ENCODE measurements around the gene MGAM2.

The MGAM2 gene

DNA sequence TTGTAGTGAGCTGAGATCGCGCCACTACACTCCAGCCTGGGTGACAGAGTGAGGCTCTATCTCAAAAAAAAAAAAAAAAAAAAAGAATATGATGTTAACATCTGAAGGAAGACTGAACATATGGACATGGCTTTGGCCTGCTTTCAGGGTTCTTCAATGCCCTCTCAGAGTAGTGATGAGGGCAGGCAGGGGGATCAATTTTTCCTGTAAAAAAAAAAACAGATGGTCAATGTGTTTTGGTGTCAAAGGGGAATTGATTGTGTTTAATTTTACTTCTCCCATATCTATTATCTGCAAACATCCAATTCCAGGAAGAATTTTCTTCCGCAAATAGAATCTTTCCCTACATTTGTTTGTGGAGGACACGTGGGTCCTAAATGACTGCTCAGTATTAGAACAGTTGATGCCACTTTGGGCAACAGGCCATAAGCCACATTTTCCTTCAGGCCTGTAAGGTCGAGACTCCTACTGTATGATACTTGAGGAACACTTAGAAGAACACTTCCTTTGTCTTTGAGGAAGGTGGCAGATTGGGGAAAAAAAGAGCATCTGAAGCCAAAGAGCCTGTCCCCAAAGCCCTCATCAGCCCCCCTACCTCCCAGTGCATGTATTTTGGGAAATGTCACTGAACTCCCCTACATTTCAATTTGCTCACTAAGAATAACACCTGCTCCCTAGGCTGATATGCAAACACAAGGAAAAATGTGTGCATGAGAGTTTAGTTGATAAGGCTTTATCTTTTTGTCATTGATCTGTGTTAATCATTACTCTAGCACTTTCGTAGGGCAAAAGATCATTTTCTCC, 28.3 kb downstream of the MGAM2 start:
- Histone ChIP-seq H3K4me1 (ENCODE audit: insufficient read depth, low read length) (no peaks in the 10 kb centered on the region), H3K36me3 (ENCODE audit: insufficient read depth, low read length) (no peaks in the 10 kb centered on the region; the same call in 1 of the 2 replicates), H3K9ac (ENCODE audit: low read depth, low read length) (no peak overlapping the region), H3K9me3 (ENCODE audit: control insufficient read depth, insufficient read depth, low read length) (no peaks in the 10 kb centered on the region)

DNA sequence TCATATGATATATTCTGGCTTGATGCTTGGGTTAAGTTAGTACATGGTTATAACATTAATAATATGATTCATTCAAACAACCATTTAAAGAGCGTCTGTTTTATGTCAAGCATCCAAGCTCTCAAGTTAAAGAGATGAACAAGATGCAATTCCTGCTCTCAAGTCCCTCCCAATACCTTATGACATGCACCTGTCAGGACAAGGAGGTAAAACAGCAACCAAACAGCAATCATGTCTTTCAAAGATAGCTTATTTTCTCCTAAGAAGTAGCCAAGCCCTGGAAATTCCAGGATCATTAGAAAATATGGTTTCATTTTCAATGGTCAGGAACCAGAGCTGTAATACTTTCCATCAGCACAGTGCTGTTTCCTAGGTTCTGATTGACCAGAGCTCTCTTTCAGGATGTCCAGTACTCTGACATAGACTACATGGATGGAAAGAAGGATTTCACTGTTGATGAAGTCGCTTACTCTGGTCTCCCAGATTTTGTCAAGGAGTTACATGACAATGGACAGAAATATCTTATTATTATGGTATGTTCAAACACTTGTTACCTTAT, 29.0 kb downstream of the MGAM2 start:
- Histone ChIP-seq H3K9me3 (ENCODE audit: control insufficient read depth, insufficient read depth, low read length) (no peaks in the 10 kb centered on the region), H3K36me3 (ENCODE audit: insufficient read depth, low read length) (no peaks in the 10 kb centered on the region; the same call in 1 of the 2 replicates), H3K4me1 (ENCODE audit: insufficient read depth, low read length) (0 out of 2 replicates have a peak, but pooled peaks cover under 1% of the 10 kb centered on the region), H3K9ac (ENCODE audit: low read depth, low read length) (no peak overlapping the region)

DNA sequence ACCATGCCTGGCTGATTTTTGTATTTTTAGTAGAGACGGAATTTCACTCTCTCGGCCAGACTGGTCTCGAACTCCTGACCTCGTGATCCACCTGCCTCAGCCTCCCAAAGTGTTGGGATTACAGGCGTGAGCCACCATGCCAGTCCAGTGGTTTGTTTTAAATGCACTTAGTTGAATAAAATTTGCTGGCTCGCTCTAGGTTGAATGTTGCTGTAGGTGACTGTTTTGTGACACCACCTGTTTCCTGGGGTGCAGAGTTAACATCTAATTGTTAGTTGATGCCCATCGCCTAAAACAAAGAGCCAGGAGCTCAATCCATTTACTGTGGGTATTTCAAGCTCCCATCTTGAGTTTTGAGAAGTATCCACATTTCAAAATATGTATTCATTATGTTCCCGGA, 31.2 kb downstream of the MGAM2 start:
- H3K4me1 ChIP-seq (ENCODE audit: insufficient read depth, low read length) = peaks cover 9% of the 10 kb centered on the region; the same call in 1 of the 2 replicates
- H3K9ac ChIP-seq (ENCODE audit: low read depth, low read length) = no peak overlapping the region
- H3K9me3 ChIP-seq (ENCODE audit: control insufficient read depth, insufficient read depth, low read length) = no peaks in the 10 kb centered on the region
- H3K36me3 ChIP-seq (ENCODE audit: insufficient read depth, low read length) = no peaks in the 10 kb centered on the region; the same call in 1 of the 2 replicates

DNA sequence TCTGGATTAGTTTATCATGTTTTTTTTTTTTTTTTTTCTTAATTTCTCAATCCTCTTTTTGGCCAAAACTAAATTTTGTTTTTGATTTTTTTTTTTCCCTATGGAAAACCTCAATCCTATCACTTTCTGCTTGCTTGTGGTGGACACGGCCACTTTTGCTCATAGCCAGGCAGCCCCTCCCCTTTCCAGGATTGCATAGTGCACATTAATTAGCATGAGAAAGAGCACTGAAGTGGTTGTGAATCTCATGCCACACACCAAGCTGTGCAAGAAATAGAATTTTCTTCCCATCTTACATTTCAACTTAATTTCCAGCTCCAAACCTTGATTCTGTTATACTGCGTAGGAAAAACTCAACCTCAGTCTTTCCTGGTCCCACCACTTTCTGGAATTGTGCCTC, 34.6 kb downstream of the MGAM2 start:
- H3K4me1 ChIP-seq (ENCODE audit: insufficient read depth, low read length) = peaks cover 9% of the 10 kb centered on the region; the same call in 1 of the 2 replicates
- H3K9me3 ChIP-seq (ENCODE audit: control insufficient read depth, insufficient read depth, low read length) = no peaks in the 10 kb centered on the region
- no peaks in the 10 kb centered on the region; the same call in 1 of the 2 replicates for H3K36me3 ChIP-seq (ENCODE audit: insufficient read depth, low read length)
- no peak overlapping the region for H3K9ac ChIP-seq (ENCODE audit: low read depth, low read length)

DNA sequence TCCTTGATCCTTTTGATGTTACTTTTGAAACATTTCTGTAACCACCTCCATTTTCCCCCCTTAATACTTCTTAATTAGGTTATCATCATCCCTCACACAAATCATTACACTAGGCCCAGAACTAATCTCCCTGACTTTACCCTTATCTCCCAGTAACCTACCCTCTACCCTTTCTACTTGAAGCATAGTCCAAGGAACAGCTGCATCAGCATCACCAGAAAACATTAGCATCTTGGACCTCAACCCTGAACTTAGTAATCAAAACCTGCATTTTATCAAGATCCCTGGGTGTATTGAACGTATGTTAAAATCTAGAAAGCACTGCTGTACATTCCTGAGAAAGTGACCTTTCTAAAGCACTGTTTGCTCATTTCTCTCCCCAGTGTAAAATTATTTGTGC, 38.8 kb downstream of the MGAM2 start:
- H3K4me1 ChIP-seq (ENCODE audit: insufficient read depth, low read length) = peaks cover 9% of the 10 kb centered on the region; the same call in 1 of the 2 replicates
- no peak overlapping the region for H3K9ac ChIP-seq (ENCODE audit: low read depth, low read length)

DNA sequence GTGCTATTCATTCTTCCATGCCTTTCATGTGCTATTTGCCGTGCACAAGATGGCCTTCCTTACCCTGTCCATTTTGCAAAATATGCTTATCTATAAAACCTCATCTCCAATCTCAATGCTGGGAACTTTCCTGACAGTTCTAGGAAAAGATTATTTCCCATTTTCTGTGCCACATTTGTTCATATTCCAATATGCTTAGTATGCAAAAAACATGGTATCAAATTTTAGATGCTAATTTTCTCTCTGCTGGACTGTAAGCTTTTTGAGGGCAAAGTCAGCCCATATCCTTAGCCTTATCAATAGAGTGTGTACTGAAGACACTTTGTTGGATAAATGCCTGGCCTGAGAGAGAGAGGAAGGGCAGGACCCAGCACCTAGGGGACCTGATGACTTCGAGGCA, 39.4 kb downstream of the MGAM2 start:
- Histone ChIP-seq H3K9me3 (ENCODE audit: control insufficient read depth, insufficient read depth, low read length) (no peaks in the 10 kb centered on the region), H3K9ac (ENCODE audit: low read depth, low read length) (no peak overlapping the region), H3K4me1 (ENCODE audit: insufficient read depth, low read length) (peaks cover 4% of the 10 kb centered on the region; the same call in 1 of the 2 replicates), H3K36me3 (ENCODE audit: insufficient read depth, low read length) (no peaks in the 10 kb centered on the region)

More for the DNA sequence above, 38.8 kb downstream of the MGAM2 start:
- no peaks in the 10 kb centered on the region for H3K9me3 ChIP-seq (ENCODE audit: control insufficient read depth, insufficient read depth, low read length)
- no peaks in the 10 kb centered on the region for H3K36me3 ChIP-seq (ENCODE audit: insufficient read depth, low read length)

DNA sequence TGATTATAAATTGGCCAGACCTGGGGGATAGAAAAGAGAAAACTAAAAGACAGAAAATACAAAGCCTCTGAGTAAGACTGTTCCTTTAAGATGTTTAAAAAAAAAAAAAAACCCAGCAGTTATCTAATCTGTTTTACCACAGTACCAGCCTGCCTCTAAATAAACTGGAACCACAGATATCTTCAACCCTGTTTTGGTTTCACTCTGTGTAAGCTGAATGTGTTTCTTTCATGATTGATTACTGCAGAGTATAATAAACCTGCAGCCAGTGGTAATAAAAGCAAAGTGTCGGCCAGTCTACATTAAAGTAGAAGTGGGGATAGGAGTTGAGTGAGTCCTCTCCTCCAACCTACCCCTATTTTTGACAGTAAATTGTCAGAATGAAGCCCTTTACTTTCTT, 40.6 kb downstream of the MGAM2 start:
- Histone ChIP-seq H3K4me1 (ENCODE audit: insufficient read depth, low read length) (no peaks in the 10 kb centered on the region), H3K36me3 (ENCODE audit: insufficient read depth, low read length) (no peaks in the 10 kb centered on the region), H3K9me3 (ENCODE audit: control insufficient read depth, insufficient read depth, low read length) (no peaks in the 10 kb centered on the region), H3K9ac (ENCODE audit: low read depth, low read length) (no peak overlapping the region)

DNA sequence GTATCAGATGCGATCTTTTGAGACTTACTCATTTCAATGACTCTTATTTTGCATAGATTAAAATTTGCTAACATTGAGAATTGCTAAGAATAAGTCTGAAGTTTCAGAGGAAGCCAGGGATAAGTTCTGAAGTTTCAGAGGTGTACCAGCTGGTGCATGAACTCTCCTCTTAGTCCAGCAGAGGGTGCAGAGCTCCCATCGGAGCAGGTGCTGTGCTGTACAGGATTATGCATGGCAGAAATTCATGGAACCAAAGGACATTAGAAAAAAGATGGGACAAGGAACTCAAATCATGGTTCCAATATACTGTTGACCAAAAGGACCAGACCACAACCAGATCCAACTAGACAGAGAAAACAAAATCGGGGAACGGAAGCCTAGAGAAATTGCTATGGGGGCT, 41.9 kb downstream of the MGAM2 start:
- Histone ChIP-seq H3K36me3 (ENCODE audit: insufficient read depth, low read length) (no peaks in the 10 kb centered on the region), H3K9me3 (ENCODE audit: control insufficient read depth, insufficient read depth, low read length) (no peaks in the 10 kb centered on the region), H3K4me1 (ENCODE audit: insufficient read depth, low read length) (no peaks in the 10 kb centered on the region), H3K9ac (ENCODE audit: low read depth, low read length) (no peak overlapping the region)

DNA sequence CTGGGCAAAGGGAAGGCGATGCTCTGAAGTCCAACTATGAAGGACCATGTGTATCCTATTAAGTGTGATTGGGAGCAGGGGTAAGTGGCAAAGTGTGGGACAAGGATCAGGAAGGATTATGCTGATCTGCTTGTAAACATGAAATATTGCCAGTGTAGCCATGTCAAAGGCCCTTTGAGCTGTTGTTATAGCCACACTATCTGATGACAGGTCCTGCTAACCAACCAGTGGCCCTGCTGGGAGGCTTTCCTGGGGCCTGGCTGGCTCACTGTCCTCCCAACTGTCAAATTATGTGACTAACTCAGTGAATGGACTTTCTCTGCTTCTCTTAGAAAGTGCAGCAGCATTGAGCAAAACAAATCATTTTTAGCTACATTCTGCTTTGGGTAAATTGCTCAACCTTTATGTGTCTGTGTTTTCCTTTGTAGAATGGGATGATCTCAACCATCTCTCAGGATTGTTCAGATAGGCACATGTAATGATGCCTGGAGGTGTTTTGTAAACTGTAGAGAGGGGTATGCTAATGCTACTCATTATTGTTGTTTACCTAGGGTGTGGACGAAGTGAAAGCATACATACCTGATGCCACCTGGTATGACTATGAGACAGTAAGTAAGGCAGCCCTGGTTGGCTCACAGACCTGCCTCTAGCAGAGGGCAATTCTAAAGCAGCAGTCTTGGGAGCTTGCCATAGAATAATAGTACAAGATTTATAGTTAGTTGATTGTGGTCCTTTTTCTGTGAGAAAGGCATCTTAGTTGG, 47.4 kb downstream of the MGAM2 start:
- Histone ChIP-seq H3K36me3 (ENCODE audit: insufficient read depth, low read length) (no peaks in the 10 kb centered on the region), H3K9me3 (ENCODE audit: control insufficient read depth, insufficient read depth, low read length) (no peaks in the 10 kb centered on the region), H3K9ac (ENCODE audit: low read depth, low read length) (no peak overlapping the region), H3K4me1 (ENCODE audit: insufficient read depth, low read length) (no peaks in the 10 kb centered on the region)

DNA sequence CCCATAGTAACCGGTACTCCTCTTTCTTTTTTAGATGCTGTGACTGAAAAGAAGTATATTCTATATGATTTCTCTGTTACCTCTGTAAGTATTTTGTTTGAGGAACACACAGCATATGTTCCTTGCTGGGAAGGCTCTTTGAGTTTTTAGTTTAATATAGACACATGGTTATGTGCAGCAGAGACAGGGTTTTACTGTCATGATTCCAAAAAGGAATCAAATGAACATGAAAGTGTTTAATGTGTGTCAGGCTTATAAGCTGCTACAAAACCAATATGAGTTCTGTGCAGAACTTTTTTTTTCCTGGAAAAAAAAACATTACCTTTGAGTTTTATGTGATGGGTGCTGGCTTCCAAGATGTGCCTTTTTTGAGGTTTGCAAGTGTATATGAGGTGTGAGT, 50.4 kb downstream of the MGAM2 start:
- Histone ChIP-seq H3K9me3 (ENCODE audit: control insufficient read depth, insufficient read depth, low read length) (no peaks in the 10 kb centered on the region), H3K36me3 (ENCODE audit: insufficient read depth, low read length) (no peaks in the 10 kb centered on the region), H3K9ac (ENCODE audit: low read depth, low read length) (no peak overlapping the region), H3K4me1 (ENCODE audit: insufficient read depth, low read length) (no peaks in the 10 kb centered on the region)

DNA sequence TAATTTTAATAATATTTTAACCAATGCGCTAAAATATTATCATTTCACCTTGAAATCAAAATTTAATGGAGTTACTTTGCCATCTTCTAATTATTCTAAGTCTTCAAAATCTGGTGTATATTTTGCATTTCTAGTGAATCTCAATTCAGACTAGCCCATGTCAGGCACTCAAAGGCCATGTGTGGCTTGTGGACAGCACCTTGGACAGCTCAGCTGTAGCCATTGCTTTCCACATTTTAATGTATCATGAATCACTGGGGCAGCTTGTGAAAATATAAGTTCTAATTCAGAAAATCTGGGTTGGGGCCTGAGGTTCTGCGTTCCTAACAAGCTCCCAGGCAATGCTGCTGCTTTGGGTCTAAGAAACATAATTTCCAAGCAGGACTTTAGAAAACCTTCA, 57.2 kb downstream of the MGAM2 start:
- no peaks in the 10 kb centered on the region for H3K9me3 ChIP-seq (ENCODE audit: control insufficient read depth, insufficient read depth, low read length)
- no peak overlapping the region for H3K9ac ChIP-seq (ENCODE audit: low read depth, low read length)
- H3K4me1 ChIP-seq (ENCODE audit: insufficient read depth, low read length) = no peaks in the 10 kb centered on the region
- no peaks in the 10 kb centered on the region for H3K36me3 ChIP-seq (ENCODE audit: insufficient read depth, low read length)

DNA sequence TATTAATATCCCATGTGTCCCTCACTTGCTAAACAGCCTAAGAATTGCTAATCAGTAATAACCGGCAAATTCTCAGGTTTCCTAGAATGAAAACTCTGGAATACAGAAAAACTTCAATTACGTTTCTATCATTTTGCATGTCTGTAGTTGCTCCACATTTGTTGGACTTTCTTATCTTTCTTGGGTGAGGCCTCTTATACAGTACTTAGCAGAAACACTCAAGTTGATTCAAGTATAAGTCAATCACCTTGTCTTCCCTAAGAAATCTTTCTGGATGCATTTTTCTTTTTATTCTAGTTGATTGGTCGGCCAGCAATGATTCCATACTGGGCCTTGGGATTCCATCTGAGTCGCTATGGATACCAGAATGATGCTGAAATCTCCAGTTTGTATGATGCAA, 61.4 kb downstream of the MGAM2 start:
- Histone ChIP-seq H3K9ac (ENCODE audit: low read depth, low read length) (no peak overlapping the region), H3K36me3 (ENCODE audit: insufficient read depth, low read length) (no peaks in the 10 kb centered on the region), H3K4me1 (ENCODE audit: insufficient read depth, low read length) (no peaks in the 10 kb centered on the region), H3K9me3 (ENCODE audit: control insufficient read depth, insufficient read depth, low read length) (no peaks in the 10 kb centered on the region)

DNA sequence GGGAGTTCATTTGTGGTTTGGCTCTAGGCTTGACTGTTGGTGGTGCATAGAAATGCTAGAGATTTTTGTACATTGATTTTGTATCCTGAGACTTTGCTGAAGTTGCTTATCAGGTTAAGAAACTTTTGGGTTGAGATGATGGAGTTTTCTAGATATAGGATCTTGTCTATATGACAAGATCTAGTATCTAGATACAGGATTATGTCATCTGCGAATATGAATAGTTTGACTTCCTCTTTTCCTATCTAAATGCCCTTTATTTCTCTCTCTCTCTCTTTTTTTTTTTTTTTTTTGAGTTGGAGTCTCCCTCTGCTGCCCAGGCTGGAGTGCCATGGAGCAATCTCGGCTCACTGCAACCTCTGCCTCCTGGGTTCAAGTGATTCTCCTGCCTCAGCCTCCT, 62.9 kb downstream of the MGAM2 start:
- no peaks in the 10 kb centered on the region for H3K4me1 ChIP-seq (ENCODE audit: insufficient read depth, low read length)
- no peaks in the 10 kb centered on the region for H3K9me3 ChIP-seq (ENCODE audit: control insufficient read depth, insufficient read depth, low read length)

DNA sequence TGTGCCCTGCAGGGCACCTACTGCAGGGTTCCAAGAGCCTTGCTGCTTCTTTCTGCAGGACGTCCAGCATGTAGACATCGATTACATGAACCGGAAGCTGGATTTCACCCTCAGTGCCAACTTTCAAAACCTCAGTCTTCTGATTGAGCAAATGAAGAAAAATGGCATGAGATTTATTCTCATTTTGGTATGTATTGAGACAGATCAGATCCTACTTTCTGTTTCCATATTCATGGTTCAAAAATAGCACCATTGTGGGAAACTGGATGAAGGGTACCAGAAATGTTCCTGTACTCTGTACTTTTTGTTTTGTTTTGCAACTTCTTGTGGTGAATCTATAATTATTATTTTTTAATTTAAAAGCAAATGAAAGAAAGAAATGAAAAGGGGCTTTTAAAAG, 64.1 kb downstream of the MGAM2 start:
- no peaks in the 10 kb centered on the region for H3K4me1 ChIP-seq (ENCODE audit: insufficient read depth, low read length)
- H3K36me3 ChIP-seq (ENCODE audit: insufficient read depth, low read length) = no peaks in the 10 kb centered on the region
- H3K9me3 ChIP-seq (ENCODE audit: control insufficient read depth, insufficient read depth, low read length) = no peaks in the 10 kb centered on the region
- H3K9ac ChIP-seq (ENCODE audit: low read depth, low read length) = no peak overlapping the region

More for the DNA sequence above, 62.9 kb downstream of the MGAM2 start:
- Histone ChIP-seq H3K36me3 (ENCODE audit: insufficient read depth, low read length) (no peaks in the 10 kb centered on the region), H3K9ac (ENCODE audit: low read depth, low read length) (no peak overlapping the region)

All from ES-I3 (cell line).